GM19467 (cell line): ENCODE measurements around the gene LARP1B.
A peak's percentile ranks its signal among the peaks of the same experiment; 100 is the strongest.
"Not testable (repeated sequence)": the region's sequence is repeated elsewhere in the genome, so short reads cannot be mapped to it uniquely, and the experiment has no call there.

ENCODE experiments used
- ATAC-seq: cut with Tn5 transposase; IDR thresholded peaks from one replicate; pipeline ENCODE4 v1.9.1; 2021; ENCODE audit warnings: mild to moderate bottlenecking, moderate library complexity; ENCODE audit not compliant: unreplicated experiment

The LARP1B gene

GRCh38 chr4:128134925-128135324 lies 73.8 kb downstream of the LARP1B start:
- ATAC-seq: no peak

- ATAC-seq: no peak
These were observed 74.3 kb downstream of the LARP1B start for GRCh38 chr4:128135391-128135790.

- no peak for ATAC-seq
These were observed 80.8 kb downstream of the LARP1B start for GRCh38 chr4:128141866-128142265.

- no peak for ATAC-seq
These were observed 84.6 kb downstream of the LARP1B start for GRCh38 chr4:128145727-128146126.

- no peak for ATAC-seq
These were observed 92.7 kb downstream of the LARP1B start for GRCh38 chr4:128153800-128154199.

- no peak for ATAC-seq
These were observed 94.2 kb downstream of the LARP1B start for GRCh38 chr4:128155231-128155855.

GRCh38 chr4:128155874-128156456 lies 94.9 kb downstream of the LARP1B start:
- ATAC-seq: no peak

- not testable (repeated sequence) for ATAC-seq
These were observed 95.4 kb downstream of the LARP1B start for GRCh38 chr4:128156472-128156871.

- no peak for ATAC-seq
These were observed 97.8 kb downstream of the LARP1B start for GRCh38 chr4:128158894-128159293.

GRCh38 chr4:128159967-128160366 lies 98.9 kb downstream of the LARP1B start:
- ATAC-seq: no peak

- no peak for ATAC-seq
These were observed 100.0 kb downstream of the LARP1B start for GRCh38 chr4:128161138-128161537.

GRCh38 chr4:128162434-128162833 lies 101.3 kb downstream of the LARP1B start:
- ATAC-seq: no peak

- no peak for ATAC-seq
These were observed 102.3 kb downstream of the LARP1B start for GRCh38 chr4:128163177-128164117.

GRCh38 chr4:128166982-128167381 lies 105.9 kb downstream of the LARP1B start:
- no peak for ATAC-seq

GRCh38 chr4:128168701-128169100 lies 107.6 kb downstream of the LARP1B start:
- ATAC-seq: no peak

GRCh38 chr4:128169245-128169644 lies 108.1 kb downstream of the LARP1B start:
- ATAC-seq: no peak

GRCh38 chr4:128176643-128177042 lies 115.5 kb downstream of the LARP1B start:
- no peak for ATAC-seq

- ATAC-seq: no peak
These were observed 116.4 kb downstream of the LARP1B start for GRCh38 chr4:128177498-128177897.

GRCh38 chr4:128186623-128187022 lies 125.5 kb downstream of the LARP1B start:
- ATAC-seq: no peak

GRCh38 chr4:128191115-128191781 lies 130.1 kb downstream of the LARP1B start:
- ATAC-seq: peak; percentile 96
